OCI-M1 (cell line): ENCODE results near the gene CACNG4.
"Not testable (repeated sequence)": the region's sequence is repeated elsewhere in the genome, so short reads cannot be mapped to it uniquely, and the experiment has no call there.

Experiments
- DNase-seq: peaks from one replicate; lab custom pipeline; 2025; lab: John Stamatoyannopoulos, UW

CACNG4 gene

DNA sequence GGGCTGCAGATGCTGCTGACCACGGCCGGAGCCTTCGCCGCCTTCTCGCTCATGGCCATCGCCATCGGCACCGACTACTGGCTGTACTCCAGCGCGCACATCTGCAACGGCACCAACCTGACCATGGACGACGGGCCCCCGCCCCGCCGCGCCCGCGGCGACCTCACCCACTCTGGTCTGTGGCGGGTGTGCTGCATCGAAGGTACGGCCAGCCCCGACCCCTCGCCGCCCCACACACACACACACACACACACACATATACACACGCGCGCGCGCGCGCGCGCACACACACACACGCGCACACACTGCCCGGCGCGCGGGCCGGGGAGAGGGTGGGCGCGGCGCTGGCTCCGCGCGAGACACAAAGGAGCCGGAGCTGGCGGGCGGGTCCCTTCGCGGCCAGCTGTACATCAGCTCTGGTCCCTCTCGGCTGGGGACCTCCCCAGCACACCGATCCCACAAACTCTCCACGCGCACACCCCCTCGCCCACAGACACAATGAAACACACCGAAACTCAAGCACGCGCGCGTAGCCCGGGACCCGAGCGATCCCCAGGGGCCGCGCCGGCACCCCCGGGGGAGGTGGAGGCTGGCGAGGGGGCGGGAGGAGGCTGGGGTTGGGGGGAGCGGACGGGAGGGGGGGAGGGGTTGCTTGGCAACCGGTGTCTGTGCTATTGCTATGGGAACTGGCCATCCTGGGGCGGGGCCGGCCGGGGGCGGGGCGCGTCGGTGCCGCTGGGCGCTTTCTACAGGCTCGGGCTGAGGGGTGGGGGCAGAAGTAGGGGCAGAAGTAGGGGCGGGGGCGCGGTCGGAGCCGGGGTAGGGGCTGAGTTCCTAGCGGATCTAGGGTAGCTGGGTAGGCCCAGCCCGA is 658 bp downstream of the CACNG4 start:
- DNase-seq = no peak

DNA sequence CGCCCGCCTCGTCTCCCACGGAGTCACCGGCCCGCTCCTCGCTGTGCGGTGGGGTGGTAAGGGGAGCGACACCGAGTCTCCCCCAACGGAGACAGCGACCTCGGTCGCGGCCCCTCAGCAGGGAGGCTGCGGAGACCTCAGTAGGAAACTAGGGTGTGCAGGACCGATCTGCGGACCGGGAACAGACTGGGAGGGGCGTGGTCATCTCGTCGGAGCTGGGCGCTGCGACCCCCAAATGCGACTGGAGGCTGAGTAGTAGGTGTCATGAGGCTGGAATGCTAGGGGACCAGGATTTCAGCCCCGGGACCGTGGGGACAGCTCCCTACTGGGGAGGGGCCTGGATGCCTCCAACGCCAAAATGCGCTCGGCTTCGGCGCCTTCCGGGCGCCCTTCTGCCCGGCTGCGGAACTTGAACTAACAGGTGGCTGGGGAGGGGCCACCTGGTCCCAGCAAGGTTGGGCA is 1.3 kb downstream of the CACNG4 start:
- no peak for DNase-seq

GRCh38 chr17:66966298-66966697 is 1.8 kb downstream of the CACNG4 start:
- no peak for DNase-seq

GRCh38 chr17:66966704-66967418 is 2.4 kb downstream of the CACNG4 start:
- no peak for DNase-seq

GRCh38 chr17:66967837-66968543 is 3.5 kb downstream of the CACNG4 start:
- no peak for DNase-seq

- no peak for DNase-seq
Observed at GRCh38 chr17:66968916-66969315, 4.4 kb downstream of the CACNG4 start.

- no peak for DNase-seq
Observed at GRCh38 chr17:66970140-66970539, 5.6 kb downstream of the CACNG4 start.

DNA sequence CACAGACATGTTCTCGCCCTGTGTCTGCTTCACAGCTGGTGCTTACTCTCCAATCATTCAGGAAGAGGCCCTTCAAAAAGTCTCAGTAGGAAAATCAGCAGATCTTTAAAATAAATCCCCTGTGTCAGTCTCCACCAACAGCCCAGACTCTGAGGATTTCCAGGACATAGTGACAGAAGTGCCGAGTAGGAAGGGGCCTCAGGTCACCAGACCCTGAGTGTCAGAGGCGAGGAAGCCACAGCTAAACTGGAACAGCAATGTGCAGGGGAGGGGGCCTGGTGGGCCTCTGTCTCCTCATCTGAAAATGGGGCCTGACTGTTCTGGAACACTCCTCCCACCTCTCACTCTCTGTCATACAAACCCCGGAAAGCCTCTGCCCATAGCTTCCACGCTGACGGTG is 6.3 kb downstream of the CACNG4 start:
- no peak for DNase-seq

DNA sequence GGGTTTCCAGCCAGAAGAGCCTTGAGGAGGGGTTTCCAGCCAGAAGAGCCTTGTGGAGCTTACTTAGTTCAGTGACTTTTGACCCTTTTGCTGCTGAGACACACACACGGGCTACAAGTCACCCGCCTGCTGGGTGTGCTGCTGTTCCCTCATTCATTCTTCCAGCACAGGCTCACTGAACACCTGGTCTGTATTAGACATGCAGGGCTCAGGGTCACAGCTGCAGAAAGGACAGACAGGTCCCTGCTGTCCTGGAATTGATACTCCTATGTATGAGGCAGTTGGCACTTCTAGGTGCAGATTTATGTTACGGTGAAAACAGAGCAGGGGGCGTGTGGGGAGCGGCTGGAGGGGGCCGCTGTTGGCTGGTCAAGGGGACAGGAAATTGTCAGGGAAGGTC is 6.8 kb downstream of the CACNG4 start:
- DNase-seq = no peak

DNA sequence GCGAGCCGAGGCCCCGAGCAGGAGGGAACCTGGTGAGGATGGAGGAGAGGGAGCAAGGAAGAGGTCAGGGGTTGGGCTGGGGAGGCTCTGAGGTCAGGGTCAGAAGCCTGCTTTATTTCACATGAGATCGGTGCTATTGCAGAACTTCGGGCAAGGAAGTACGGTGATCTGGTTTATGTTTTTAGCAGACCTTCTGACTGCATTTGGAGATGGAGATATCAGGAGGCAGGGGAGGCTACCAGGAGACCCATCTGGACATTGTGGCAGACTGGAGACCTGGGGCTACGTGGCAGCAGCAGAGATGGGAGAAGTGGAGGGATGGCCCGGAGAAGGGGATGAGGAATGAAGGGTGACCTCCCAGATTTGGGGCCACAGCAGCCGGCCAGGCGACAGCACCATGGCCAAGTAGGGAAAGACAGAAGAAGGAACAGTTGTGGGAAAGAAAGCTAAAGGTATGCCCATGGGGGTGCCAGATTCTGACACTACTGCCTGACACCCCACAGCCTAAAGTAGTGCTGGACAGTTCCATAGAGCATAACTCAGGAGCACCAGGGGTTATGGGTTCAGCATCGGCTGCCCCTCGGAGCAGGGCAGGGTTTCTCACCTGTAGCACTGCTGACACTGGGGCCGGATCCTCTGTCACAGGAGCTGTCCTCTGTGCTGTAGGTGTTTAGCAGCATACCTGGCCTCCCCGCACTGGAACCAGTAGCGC is 7.4 kb downstream of the CACNG4 start:
- no peak for DNase-seq

DNA sequence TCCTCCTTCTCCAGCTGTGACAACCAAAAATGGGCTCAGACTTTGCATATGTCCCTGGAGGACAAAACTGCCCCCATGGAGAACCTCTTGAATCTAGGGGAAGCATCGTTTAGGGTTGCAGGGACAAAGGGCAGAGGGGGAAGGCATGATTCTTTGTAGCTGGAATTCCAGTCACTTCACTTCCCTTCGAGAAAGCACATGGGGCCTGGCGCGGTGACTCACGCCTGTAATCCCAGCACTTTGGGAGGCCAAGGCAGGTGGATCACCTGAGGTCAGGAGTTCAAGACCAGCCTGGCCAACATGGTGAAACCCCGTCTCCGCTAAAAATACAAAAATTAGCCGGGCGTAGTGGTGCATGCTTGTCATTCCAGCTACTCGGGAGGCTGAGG is 7.9 kb downstream of the CACNG4 start:
- not testable (repeated sequence) for DNase-seq

DNA sequence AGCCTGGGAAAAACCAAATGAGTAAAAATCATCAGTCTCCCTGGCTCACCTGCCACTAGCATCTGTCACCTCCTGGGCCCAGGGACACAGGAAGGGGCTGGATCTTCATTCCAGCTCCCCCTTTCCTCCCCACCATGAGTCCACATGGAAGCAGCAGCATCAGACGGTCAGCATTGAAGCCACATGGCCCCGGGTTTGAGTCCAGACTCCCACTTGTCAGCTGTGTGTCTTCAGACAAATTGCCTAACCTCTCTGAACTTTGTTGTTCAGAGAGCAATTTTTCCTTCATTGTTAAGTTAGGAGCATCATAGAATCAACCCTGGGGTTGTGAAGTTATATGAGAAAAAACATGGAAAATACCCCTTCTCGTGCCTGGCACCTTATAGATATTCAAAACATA is 10.7 kb downstream of the CACNG4 start:
- no peak for DNase-seq

GRCh38 chr17:66975614-66976378 is 11.3 kb downstream of the CACNG4 start:
- peak; percentile 2 for DNase-seq

- DNase-seq = no peak
Observed at GRCh38 chr17:66976379-66976663, 11.8 kb downstream of the CACNG4 start.

DNA sequence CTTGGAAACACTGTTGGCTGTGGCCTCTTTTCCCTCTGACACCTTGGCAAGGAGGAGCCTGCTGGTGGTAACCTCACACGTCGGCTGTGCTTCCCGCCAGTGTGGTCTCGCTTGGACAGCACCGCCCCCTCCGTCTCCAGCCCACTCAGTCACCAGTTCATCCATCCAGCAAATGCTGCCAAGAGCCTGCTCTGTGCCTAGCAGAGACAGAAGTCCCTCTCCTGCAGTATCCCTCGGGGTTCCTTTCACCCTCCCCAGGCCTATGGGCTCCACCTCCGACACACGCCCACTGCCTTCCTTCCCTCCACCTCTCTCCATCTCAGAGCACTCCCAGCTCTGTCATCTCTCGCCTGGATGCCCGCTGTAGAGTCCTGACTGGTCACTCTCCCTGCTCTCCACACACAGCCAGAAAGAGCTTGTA is 12.3 kb downstream of the CACNG4 start:
- no peak for DNase-seq

- no peak for DNase-seq
Observed at GRCh38 chr17:66978514-66979061, 14.1 kb downstream of the CACNG4 start.

DNA sequence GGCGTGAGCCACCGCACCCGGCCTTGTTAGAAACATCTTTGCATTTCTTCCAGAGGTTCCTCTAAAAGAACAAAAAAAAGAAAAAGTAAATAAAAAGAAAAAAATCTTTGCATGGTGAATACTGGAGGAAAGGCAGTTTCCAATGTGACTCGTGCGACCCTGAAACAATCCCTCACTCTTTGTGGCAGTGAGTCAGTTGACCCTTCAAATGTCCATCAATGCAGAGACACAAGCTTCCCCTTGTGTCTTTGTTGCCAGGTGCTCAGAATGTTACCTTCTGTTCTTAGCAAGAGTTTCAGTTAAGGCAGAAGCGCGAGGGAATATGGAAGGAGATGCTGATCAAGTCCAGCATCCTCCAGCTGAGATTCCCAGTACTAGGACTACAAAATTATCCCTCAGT is 16.4 kb downstream of the CACNG4 start:
- DNase-seq = no peak

DNA sequence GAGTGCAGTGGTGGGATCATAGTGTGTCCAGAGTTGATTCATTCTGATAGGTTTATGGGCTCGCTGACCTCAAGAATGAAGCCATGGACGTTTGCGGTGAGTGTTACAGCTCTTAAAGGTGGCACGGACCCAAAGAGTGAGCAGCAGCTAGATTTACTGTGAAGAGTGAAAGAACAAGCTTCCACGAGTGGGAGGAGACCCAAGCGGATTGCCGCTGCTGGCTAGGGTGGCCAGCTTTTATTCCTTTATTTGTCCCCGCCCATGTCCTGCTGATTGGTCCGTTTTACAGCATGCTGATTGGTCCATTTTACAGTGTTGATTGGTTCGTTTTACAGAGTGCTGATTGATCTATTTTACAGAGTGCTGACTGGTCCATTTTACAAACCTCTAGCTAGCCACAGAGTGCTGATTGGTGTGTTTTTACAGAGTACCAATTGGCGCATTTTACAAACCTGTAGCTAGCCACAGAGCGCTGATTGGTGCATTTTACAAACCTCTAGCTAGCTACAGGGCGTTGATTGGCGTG is 17.5 kb downstream of the CACNG4 start:
- no peak for DNase-seq

- DNase-seq = no peak
Observed at GRCh38 chr17:66983414-66984021, 19.0 kb downstream of the CACNG4 start.

DNA sequence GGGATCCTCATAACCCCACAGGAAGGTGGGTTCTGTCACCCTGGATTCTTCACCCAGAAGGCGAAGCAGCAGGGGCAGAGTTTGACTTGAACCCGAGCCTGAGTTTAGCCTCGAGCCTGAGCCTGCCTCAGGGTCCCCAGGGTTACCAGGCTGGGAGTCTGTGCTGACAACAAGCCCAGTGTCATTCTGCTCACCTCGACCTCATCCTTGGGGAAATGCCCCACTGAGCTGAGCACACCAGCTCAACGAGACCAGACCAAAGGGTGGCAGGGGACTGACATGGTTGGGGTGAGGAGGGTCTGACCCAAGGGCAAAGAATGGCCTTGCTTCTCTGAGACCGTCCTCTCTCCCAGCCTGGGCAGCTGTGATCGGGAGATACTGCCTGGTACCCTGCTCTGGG is 20.2 kb downstream of the CACNG4 start:
- DNase-seq = no peak
